Hematopoietic multipotent progenitor cell treated with erythropoietin and hydrocortisone succinate and interleukin-3 and kit ligand, for 6 days (in vitro differentiated cells): ENCODE data around the gene EBF3.
A peak's percentile ranks its signal among the peaks of the same experiment; 100 is the strongest.

ENCODE experiments used
- DNase-seq: peaks from one replicate; pipeline ENCODE4 v3.0.0-alpha.2; 2015

EBF3 gene, protein sequence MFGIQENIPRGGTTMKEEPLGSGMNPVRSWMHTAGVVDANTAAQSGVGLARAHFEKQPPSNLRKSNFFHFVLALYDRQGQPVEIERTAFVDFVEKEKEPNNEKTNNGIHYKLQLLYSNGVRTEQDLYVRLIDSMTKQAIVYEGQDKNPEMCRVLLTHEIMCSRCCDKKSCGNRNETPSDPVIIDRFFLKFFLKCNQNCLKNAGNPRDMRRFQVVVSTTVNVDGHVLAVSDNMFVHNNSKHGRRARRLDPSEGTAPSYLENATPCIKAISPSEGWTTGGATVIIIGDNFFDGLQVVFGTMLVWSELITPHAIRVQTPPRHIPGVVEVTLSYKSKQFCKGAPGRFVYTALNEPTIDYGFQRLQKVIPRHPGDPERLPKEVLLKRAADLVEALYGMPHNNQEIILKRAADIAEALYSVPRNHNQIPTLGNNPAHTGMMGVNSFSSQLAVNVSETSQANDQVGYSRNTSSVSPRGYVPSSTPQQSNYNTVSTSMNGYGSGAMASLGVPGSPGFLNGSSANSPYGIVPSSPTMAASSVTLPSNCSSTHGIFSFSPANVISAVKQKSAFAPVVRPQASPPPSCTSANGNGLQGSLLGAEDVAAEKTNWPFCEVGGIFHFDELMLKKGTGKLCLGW

GRCh38 chr10:129963641-129964501, at the start of gene EBF3:
EBF3 (minus strand) TSS chr10:129964274; CDS start chr10:129963768, 506 bp downstream.
- peak; percentile 52 for DNase-seq

- no peak for DNase-seq
These were observed 49.5 kb upstream of the EBF3 start for GRCh38 chr10:130013335-130014262.

DNA sequence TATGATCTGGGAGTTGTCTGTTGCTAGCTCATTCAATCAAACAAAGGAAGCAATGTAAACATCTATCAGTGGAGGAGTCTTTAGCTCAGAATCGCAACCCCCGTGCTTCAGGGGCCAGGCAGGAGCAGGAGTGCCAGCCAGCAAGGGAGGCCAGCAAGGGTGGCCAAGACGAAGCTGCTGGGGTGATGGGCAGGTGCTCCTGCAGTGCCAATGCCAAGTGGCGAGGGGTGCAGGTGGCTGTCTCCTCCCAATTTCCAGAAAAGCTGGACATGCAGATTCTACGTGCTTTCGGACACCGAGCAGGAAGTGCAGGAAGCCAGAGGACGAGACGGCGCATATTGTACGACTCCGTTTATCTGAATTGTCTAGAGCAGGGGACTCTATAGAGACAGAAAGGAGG, 48.1 kb upstream of the EBF3 start:
- no peak for DNase-seq

DNA sequence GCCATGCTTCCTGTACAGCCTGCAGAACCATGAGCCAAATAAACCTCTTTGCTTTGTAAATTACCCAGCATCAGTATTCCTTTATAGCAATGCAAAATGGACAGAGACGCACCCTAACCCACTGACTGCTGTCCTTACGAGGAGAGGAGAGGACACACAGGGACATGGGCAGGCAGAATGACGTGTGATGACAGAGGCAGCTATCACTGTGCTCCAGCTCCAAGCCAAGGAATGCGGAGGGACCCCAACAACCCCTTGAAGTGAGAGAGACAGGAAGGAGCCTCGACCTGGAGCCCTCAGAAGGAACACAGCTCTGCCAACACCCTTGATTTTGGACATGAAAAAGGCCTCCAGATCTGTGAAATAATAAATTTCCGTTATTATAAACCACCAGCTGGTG, 46.6 kb upstream of the EBF3 start:
- no peak for DNase-seq

- DNase-seq, result no peak
These were observed 45.2 kb upstream of the EBF3 start for GRCh38 chr10:130009228-130009627.

- no peak for DNase-seq
These were observed 39.9 kb upstream of the EBF3 start for GRCh38 chr10:130003787-130004613.

GRCh38 chr10:130003166-130003565, 39.1 kb upstream of the EBF3 start:
- no peak for DNase-seq

DNA sequence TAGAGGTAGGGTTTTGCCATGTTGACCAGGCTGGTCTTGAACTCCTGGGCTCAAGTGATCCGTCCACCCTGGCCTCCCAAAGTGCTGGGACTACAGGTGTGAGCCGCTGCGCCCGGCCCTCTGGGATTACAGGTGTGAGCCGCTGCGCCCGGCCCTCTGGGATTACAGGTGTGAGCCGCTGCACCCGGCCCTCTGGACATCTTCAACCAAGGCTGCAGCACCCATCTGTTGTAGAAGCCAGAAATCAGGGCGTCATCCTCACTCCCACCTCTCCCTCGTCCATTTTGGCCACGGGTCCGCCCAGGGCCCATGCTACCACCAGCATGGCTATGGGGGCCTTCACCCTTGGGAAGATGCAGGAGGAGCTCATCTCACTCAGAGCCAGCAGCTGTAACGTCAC, 38.5 kb upstream of the EBF3 start:
- DNase-seq, result no peak

DNA sequence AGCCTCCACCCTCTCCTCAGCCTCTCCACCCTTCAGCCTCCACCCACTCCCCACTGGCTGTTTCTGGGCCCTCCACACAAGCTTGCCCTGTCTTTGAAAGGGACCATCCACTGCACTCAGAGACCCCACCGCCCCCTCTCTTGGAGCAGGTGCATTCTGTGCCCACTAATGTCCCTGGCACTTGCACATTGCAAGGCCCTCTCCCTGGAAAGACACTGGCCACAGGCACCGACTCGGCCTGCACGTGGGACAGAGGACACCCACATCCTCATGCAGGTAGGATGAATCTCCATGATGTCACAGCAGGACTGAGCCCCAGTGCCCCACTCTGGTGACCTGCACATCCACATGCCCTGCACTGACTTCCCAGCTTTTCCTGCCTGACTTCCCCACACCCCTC, 36.8 kb upstream of the EBF3 start:
- DNase-seq, result no peak

DNA sequence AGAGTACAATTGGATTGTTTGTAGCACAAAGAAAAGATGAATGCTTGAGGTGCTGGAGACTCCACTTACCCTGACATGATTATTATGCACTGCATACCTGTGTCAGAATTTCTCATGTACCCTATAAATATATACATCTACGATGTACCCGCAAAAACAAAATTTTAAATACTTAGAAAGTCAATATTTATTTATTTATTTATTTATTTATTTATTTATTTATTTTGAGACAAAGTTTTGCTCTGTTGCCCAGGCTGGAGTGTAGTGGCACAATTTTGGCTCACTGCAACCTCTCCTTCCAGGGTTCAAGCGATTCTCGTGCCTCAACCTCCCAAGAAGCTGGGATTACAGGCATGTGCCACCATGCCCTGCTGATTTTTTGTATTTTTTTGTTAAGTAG, 35.1 kb upstream of the EBF3 start:
- no peak for DNase-seq

GRCh38 chr10:129993621-129994020, 29.5 kb upstream of the EBF3 start:
- DNase-seq, result no peak

GRCh38 chr10:129992356-129992755, 28.3 kb upstream of the EBF3 start:
- no peak for DNase-seq

GRCh38 chr10:129982825-129983224, 18.8 kb upstream of the EBF3 start:
- no peak for DNase-seq

DNA sequence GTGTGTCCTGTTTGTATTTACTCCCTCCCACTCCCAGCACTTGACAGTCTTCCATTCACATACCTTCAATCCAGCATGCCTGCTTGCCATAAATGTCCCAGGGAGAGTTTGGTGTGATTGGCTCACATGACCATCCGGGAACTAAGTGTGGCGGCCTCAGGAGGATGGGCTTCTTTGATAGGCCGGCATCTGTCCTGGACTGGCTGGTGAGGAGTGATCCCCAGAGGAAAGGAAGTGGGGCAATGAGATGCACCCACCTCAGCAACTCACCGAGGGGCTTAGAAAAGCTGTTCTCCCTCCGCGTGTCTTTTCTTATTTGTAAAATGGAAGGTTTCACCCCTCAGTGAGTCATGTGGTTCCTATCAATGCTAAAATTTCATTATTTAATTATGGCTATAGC, 14.9 kb upstream of the EBF3 start:
- DNase-seq, result no peak

DNA sequence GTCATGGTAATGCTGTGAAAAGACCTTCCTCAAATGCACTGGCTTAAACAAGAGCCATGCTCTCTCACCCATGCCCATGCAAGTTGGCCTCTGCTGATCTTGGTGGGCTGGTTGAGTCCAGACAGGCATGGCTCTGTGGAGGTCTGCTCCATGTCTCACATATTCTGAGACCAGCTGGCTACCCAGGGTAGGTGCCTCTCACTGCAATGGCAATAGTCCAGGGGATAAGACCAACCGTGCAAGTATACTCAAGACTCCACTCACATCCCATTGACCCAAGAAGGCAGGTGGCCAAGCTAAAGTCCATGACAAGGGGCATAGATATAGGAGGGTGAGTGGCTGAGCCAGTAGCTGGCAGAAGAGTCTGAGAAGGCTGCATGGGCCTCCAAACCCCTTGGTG, 14.2 kb upstream of the EBF3 start:
- no peak for DNase-seq

DNA sequence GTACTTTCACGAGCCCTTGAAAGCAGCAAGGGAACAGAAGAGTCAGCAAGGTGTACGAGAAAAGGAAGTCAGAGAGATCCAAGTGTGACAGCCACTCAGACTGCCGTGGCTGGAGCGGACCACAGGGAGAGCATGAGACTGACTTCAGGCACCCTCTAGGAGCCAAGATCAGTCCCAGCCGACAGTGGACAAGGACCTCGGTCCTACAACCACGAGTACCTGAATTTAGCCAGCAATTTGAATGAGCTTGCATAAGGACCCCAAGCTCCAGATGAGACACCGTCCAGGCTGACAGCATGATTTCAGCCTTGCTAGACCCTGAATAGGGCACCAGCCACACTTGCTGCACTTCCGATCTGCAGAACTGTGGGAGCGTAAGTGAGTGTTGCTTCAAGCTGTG, 13.7 kb upstream of the EBF3 start:
- no peak for DNase-seq

GRCh38 chr10:129973674-129974059, 9.6 kb upstream of the EBF3 start:
- no peak for DNase-seq

GRCh38 chr10:129972966-129973673, 9.0 kb upstream of the EBF3 start:
- no peak for DNase-seq

DNA sequence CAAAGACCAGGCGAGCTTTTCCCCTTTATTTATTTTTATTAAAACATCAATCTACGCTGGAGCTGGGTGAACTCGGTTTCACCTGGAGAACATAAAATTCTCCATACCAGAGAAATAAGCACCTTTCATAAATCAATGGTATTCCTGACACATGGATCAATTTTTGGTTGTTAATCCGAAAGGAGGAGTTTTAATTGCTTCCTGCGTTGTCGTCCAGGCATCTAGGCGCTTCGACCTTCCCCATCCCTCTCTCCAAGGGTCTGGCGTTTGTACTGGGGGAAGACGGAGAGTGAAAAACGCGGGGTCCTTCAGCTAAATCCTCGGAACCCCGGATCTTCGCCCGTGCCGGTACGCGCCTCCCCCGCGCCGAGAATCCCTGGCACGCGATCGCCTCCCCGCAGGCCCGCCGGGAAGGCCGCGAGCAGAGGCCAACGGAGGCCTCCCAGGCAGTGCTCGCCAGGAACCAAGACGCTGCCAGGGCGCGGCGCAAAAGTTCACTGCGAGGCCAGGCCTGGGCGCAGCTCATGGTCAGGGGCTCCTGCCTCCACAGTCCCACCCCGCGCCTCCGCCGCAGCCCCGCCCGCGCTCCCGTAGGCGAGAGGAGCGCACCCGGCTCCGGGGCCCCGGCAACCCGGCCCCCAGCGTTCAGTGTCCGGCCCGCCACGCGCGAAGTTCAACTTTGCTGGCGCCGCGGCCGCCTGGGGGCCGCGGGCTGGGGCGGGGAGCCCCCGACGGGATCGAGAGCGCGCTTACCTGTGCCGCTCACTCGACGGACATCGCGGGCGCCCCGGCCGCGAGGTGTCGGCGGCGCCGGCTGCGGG, 8.3 kb upstream of the EBF3 start:
- DNase-seq, result no peak
